GM18909 (cell line): ENCODE measurements around the gene SDF4.

Experiments
- ATAC-seq: cut with Tn5 transposase; IDR thresholded peaks from one replicate; pipeline ENCODE4 v1.9.1; 2021; ENCODE audit warnings: mild to moderate bottlenecking; ENCODE audit not compliant: unreplicated experiment, poor library complexity

The SDF4 gene

GRCh38 chr1:1232208-1232795, 501 bp upstream of the SDF4 start, which contains the start of gene B3GALT6:
Gene B3GALT6 (plus strand): TSS chr1:1232237. CDS start chr1:1232279, 42 bp downstream.
- ATAC-seq, result no peak

- no peak for ATAC-seq
Observed at GRCh38 chr1:1230656-1231399, 973 bp downstream of the SDF4 start.

GRCh38 chr1:1229770-1230169, 2.0 kb downstream of the SDF4 start:
- ATAC-seq, result no peak

- no peak for ATAC-seq
Observed at GRCh38 chr1:1228596-1229321, 3.0 kb downstream of the SDF4 start.

GRCh38 chr1:1228187-1228586, 3.6 kb downstream of the SDF4 start:
- ATAC-seq, result no peak

- ATAC-seq, result no peak
Observed at GRCh38 chr1:1227386-1227785, 4.4 kb downstream of the SDF4 start.

- no peak for ATAC-seq
Observed at GRCh38 chr1:1226566-1227362, 5.0 kb downstream of the SDF4 start.

GRCh38 chr1:1225913-1226312, 5.9 kb downstream of the SDF4 start:
- ATAC-seq, result no peak

- ATAC-seq, result no peak
Observed at GRCh38 chr1:1225238-1225845, 6.5 kb downstream of the SDF4 start.

GRCh38 chr1:1223891-1224290, 7.9 kb downstream of the SDF4 start:
- no peak for ATAC-seq

GRCh38 chr1:1223321-1223720, 8.5 kb downstream of the SDF4 start:
- ATAC-seq, result no peak

GRCh38 chr1:1222575-1223225, 9.1 kb downstream of the SDF4 start:
- ATAC-seq, result no peak

- ATAC-seq, result no peak
Observed at GRCh38 chr1:1221887-1222574, 9.8 kb downstream of the SDF4 start.

GRCh38 chr1:1220197-1220596, 11.6 kb downstream of the SDF4 start:
- no peak for ATAC-seq

- no peak for ATAC-seq
Observed at GRCh38 chr1:1219341-1219740, 12.5 kb downstream of the SDF4 start.

- ATAC-seq, result no peak
Observed at GRCh38 chr1:1218524-1219200, 13.1 kb downstream of the SDF4 start.

- ATAC-seq, result no peak
Observed at GRCh38 chr1:1217621-1218523, 13.9 kb downstream of the SDF4 start.
